ENCODE data around the gene DISP2.

The DISP2 gene

GRCh38 chr15:40340038-40340739 is 17.8 kb upstream of the DISP2 start:
- DNase-seq = peak in 47 of 56 donors; percentile 46 to 85 (median 67)

GRCh38 chr15:40340740-40341400 is 17.1 kb upstream of the DISP2 start, which contains the start of gene CCDC9B:
TSS of gene CCDC9B (minus strand) at chr15:40340939. CDS start at chr15:40340819, 120 bp downstream.
- DNase-seq = peak; percentile 46 to 96 (median 82)

DNA sequence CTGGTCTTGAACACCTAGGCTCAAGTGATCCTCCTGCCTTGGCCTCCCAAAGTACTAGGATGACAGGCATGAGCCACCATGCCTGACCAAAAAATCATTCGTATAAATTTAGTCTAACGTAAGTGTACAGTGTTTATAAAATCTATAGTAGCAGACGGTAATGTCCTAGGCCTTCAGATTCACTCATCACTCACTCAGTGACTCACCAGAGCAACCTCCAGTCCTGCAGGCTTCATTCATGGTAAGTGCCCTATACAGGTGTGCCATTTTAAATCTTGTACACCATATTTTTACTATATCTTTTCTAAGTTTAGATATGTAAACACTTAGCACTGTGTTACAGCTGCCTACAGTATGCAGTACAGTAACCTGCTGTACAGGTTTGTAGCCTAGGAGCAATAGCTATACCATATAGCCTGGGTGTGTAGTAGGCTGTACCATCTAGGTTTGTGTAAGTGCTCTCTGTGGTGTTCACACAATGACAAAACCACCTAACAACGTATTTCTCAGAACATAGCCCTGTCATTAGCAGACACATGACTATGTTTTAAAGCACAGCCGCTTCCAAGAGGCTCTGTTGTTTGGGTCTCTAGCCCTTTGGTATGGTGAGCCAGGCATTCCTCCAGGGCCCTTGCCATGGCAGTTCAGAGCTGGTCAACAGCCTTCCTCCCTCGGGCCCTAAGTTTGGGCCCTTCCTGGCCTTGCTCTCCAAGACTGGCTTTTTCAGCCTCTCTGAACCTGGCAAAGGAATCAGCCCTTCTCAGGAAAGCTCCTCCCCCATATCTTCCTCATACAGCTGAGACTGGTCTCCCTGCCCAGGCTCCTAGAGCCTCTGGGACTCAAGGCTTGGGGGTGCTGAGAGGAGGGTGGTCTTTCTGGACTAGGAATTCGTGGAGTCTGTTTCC is 15.4 kb upstream of the DISP2 start:
- DNase-seq = no peak

DNA sequence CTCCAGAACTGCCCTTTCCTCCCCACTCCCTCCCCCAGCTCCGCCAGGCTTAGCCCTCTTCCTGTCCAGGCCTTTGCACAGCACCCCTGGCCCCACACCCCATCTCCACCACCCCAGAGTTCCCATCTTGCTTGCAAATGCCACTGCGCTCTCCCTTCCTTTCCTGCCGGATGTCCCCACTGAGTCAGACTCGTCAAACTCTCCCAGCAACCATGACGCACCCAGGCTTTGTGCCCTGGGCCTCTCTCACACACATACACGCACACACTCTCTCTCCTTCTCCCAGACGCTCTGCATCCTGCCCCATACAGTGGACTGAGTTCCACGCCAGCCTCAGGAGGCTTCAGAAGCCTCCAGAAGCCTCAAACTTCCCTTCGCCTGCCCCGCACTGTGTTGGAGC is 14.5 kb upstream of the DISP2 start:
- no peak for DNase-seq

DNA sequence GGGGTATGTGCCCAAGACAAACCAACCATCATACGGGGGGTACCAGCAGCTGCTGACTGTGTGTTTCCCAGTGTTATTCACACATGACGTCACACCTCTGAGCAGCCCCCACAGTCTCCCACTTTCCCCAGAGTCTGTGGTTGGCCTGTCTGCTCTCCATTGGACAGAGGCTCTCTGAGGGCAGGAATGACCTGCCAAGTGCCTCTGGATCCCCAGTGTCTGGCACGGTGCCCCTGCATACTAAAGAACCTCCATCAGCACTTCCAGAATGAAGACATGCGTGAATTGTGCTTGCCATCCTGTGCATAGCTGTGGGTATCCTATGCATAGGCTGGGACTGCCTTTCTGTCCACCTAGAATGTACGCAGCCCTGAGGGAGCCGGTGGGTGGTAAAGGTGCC is 13.8 kb upstream of the DISP2 start:
- DNase-seq = no peak

- peak in 46 of 56 donors; percentile 6 to 77 (median 41) for DNase-seq
Measured at GRCh38 chr15:40344631-40345120, 13.3 kb upstream of the DISP2 start.

GRCh38 chr15:40345225-40345866 is 12.7 kb upstream of the DISP2 start:
- no peak for DNase-seq

DNA sequence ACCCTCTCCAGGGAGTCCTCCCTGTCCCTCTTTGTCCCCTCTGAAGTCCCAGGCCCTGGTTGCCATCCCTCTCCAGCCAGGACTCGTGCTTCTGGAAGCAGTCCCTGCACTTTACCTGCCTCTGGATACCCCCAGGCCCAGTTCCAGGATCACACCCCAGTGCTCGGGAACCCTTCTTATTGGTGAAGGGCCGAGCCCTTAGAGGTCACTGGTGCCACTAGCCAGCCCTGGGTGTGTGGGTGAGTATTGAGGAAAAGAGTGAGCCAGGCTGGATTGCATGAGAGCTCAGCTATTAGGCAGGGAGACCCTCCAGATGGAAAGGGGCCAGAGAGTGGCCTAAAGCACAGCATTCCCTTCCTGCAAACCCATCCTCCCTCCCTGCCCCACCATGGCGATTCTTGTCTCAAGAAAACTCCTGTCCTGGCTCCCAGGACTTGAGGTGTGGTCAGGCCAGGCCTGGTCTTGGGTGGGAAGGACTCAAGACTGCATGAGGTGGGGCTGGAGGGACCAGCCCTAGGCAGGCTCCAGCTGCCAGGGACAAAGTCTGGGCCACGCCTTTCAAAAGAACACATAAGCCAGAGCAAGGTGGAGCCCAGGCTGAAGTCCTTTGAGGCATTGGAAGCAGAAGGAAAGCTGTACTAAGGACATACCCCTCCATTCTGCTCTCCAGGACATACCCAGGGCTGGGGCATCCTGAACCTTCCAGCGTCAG is 12.0 kb upstream of the DISP2 start:
- DNase-seq = no peak

DNA sequence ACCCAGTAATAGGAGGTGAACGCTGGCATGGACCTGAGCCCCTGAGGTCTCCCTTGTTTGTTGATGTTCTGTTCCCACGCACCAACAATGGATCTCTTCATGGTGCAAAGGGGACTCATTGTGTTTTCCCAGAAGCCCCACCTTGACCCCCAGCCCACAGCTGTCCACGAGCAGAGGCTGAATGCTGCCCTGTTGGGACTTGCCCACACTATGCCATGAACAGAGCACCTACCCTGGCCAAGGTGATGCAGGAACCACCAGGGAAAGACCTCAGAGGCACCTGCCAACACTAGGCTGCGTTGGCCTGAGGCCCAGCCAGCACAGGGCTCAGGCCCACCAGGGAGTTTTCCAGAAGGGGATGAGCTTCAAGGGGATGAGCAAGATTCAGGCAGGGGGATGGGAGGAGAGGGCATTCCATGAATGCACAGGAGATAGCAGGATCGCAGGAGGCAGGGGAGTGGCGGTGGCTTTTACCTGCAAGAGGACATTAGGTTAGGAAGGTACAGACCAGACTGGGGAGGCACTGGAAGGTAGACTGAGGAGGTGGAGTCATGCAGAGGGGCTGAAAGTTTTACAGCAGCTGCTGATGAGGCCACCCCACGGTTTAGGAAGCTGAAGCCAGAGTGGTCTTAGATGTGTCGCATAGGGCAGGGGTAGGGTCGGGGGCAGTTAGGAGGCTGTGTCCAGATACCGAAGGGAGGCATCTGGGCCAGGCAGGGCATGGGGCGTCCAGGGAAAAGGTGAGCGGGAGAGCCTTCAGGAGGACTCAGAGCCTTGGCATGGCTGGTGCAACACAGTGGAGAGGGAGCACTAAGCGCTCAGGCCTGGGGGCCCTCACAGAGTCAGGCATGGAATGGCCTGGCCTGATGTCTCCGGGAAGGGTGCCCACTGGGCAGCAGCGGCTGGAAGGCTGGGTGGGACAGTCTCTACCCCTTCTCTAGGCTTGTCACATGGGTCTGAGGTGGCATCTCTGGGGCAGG is 11.2 kb upstream of the DISP2 start:
- DNase-seq = no peak

- DNase-seq = no peak
Measured at GRCh38 chr15:40347559-40348473, 10.2 kb upstream of the DISP2 start.

DNA sequence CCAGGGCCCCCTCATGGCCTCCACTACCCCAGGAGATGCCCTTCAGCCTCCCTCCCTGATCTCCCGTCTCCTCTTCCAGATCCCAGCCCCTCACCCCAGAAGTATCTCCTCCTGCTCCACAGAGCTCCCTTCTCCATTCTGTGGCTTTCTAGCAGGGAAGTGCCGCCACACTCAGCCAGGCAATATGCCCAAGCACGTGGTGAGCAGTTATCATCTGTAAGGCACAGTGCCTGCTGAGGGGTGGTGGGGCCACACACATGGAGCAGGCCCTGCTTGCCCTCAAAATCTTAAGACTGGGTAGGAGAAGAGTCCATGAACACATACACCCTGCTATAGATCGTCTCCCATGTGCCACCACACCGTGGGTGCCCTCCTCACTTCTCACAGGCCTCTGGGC is 9.5 kb upstream of the DISP2 start:
- DNase-seq = no peak

GRCh38 chr15:40349163-40349562 is 8.9 kb upstream of the DISP2 start:
- DNase-seq = no peak

DNA sequence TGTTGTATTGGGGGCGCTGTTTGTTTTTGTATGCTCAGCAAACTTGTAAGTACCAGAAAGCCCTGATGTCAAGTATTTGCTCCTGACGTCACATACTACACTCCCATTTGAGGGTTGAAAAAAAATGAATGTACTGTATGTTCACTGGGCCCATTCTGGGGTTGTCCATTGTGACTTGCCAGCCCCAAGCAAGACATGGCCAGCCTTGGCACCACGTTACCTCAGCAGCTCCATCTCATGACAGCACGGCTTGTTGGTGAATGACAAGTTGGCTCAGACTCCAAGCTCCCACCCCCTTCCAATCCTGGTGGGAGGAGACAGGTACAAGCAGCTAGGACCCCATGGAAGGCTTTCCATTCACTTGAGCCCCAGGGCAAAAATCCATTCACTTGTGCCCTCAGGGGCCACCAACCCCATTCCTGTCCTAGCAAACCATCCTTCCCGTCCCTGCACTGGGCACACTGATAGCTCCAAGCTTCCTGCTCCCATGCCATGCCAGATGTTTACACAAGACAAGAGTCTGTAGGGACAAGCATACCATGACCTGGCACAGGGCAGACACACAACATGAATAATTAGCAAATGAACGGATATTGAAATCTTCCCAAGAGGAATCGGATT is 5.6 kb upstream of the DISP2 start:
- no peak for DNase-seq

GRCh38 chr15:40353697-40354096 is 4.3 kb upstream of the DISP2 start:
- no peak for DNase-seq

DNA sequence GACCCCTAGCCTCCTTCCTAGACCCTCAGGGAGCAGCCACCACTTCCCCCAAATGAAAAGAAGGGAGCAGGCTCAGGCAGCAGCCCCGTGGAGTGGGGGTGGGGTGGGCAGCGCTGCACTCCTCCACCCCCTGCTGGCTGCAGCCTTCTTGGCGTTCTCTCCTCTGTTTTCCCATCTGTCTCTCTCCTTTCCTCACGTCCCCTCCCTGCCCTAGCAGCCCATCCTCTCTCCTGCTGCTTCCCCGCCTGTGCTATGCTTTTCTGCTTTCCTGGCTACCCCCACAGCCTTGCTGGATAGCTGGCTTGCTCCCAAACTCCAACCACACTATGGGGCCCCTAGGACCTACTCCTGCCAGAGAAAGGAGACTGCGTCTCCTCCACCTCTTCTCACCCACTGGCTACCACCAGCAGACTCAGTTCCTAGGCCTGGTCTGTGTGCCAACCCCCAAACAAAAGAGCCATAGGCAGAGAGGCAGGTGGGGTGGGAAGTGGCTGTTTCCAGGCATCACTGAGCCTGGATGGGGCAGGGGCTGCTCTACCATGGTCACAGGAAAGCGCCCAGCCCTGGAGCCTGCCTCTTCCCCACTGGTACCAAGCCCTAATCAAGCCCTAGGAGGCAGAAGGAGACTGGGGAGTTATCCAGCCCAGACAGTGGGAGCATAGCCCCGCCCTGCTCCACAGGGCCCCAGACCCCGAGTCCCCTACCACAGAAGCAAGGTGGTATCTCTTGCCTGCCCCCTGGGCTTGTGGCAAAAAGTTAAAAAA is 3.4 kb upstream of the DISP2 start:
- DNase-seq = peak in 9 of 56 donors; percentile 8 to 43 (median 14)

- DNase-seq = no peak
Measured at GRCh38 chr15:40355976-40356585, 1.9 kb upstream of the DISP2 start.
